Measurements from ENCODE around the gene PTPRO. TPM values are rescaled to one million over a fixed set of nuclear protein-coding genes. Genes with fewer than 3 reads are reported as not detected.

PTPRO gene
- total and polyA plus RNA-seq, 4 donors = 0.31 to 3.3 (median 1.1) TPM

DNA sequence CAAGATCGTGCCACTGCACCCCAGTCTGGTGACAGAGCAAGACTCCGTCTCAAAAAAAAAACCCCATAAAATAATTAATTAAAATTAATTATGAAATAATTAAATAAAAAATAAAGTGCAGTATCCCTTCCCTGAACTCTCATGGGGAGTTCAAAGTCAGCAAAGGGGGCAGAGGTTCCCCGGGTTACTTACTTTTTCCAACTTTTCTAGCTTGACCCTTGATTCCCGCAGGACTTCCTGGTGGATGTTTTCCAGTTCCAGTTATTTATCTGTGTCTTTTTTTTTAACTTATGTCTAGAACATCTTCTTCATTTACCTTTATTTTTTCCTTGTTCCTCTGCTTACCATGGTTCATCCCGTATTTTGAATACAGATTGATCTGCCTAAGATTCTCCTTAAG, 269.5 kb downstream of the PTPRO start:
- Histone ChIP-seq H3K9ac (ENCODE audit: low read depth in 1 of 2, low read length in 2 of 2) (no peak overlapping the region), H3K27ac (ENCODE audit: low read depth in 1 of 2, low read length in 2 of 2) (no peak overlapping the region), H3K27me3 (ENCODE audit: control insufficient read depth in 4 of 4, insufficient read depth in 4 of 4, low read length in 3 of 4) (no peaks in the 10 kb centered on the region), H3K36me3 (ENCODE audit: control insufficient read depth in 4 of 4, insufficient read depth in 3 of 4, low read depth in 1 of 4, low read length in 3 of 4) (no peaks in the 10 kb centered on the region), H3K4me1 (ENCODE audit: control insufficient read depth in 4 of 4, insufficient read depth in 4 of 4, low read length in 3 of 4) (peaks cover 0 to 7% (median 1%) of the 10 kb centered on the region in 4 donors), H3K4me3 (ENCODE audit: low read depth in 1 of 3, low read length in 3 of 3) (no peak overlapping the region), H3K9me3 (ENCODE audit: control insufficient read depth in 4 of 4, low read length in 3 of 4) (no peaks in the 10 kb centered on the region)
- no peak for DNase-seq (ENCODE audit: low spot score)
- TF ChIP-seq, protein P1, sequence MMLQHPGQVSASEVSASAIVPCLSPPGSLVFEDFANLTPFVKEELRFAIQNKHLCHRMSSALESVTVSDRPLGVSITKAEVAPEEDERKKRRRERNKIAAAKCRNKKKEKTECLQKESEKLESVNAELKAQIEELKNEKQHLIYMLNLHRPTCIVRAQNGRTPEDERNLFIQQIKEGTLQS (IDR thresholded peaks at IDR 0.05) = no peak
- no peak for TF ChIP-seq HNF4A (conservative IDR thresholded peaks at IDR 0.05)
- TF ChIP-seq NR2F2 (IDR thresholded peaks at IDR 0.05) = peak; percentile 61
- 84% methylated on average over 5 of the region's 5 CpGs for WGBS

DNA sequence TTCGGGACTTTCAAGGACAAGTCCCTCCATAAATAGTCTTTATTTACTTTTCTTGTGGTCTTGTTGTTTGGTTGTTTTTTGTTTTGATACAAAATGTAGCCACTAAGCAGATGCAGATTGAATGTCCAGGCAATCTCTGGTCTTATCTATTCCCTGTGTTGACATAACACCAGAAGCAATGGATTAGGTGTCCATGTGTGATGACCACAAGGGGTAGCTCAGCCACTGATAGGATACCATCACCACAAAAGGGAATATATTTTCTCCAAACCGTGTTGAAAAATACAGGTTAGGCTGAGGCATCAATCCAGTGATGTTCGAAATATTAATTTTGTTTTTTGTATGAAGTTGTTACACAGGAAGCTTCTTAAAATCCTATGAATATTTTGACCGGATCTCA, 270.6 kb downstream of the PTPRO start:
- no peak overlapping the region for H3K9ac ChIP-seq (ENCODE audit: low read depth in 1 of 2, low read length in 2 of 2)
- peaks cover 0 to 7% (median 1%) of the 10 kb centered on the region in 4 donors for H3K4me1 ChIP-seq (ENCODE audit: control insufficient read depth in 4 of 4, insufficient read depth in 4 of 4, low read length in 3 of 4)
- no peaks in the 10 kb centered on the region for H3K9me3 ChIP-seq (ENCODE audit: control insufficient read depth in 4 of 4, low read length in 3 of 4)
- H3K27me3 ChIP-seq (ENCODE audit: control insufficient read depth in 4 of 4, insufficient read depth in 4 of 4, low read length in 3 of 4) = no peaks in the 10 kb centered on the region
- 68% methylated on average over 4 of the region's 4 CpGs for WGBS
- TF ChIP-seq FOXA1 (IDR thresholded peaks at IDR 0.05) (no peak), RAD21 (IDR thresholded peaks at IDR 0.05) (peak in 1 of 2 donors; percentile 20)
- no peaks in the 10 kb centered on the region for H3K36me3 ChIP-seq (ENCODE audit: control insufficient read depth in 4 of 4, insufficient read depth in 3 of 4, low read depth in 1 of 4, low read length in 3 of 4)
- no peak overlapping the region for H3K27ac ChIP-seq (ENCODE audit: low read depth in 1 of 2, low read length in 2 of 2)
- DNase-seq (ENCODE audit: low spot score) = no peak
- H3K4me3 ChIP-seq (ENCODE audit: low read depth in 1 of 3, low read length in 3 of 3) = no peak overlapping the region

DNA sequence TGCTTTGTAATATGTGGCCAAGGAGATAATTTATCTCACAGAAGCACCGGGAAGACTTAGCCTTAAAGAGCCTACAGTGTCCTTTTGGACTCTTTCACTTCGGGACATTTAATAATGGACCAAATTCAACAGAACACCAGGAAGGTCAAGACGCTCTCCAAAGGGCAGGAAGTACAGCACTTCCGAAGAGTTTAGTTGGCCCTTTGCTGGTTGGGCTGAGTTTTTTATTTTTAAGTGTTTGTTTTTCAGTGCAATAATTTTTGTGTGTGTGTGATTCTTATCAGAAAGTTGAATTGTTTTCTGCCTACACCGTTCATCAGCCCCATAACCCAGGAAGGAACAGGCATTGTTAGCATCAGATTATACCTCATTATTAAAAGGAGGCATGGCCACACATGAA, 273.9 kb downstream of the PTPRO start:
- Histone ChIP-seq H3K4me3 (ENCODE audit: low read depth in 1 of 3, low read length in 3 of 3) (no peak overlapping the region), H3K36me3 (ENCODE audit: control insufficient read depth in 4 of 4, insufficient read depth in 3 of 4, low read depth in 1 of 4, low read length in 3 of 4) (no peaks in the 10 kb centered on the region), H3K27me3 (ENCODE audit: control insufficient read depth in 4 of 4, insufficient read depth in 4 of 4, low read length in 3 of 4) (no peaks in the 10 kb centered on the region), H3K9ac (ENCODE audit: low read depth in 1 of 2, low read length in 2 of 2) (no peak overlapping the region), H3K4me1 (ENCODE audit: control insufficient read depth in 4 of 4, insufficient read depth in 4 of 4, low read length in 3 of 4) (no peaks in the 10 kb centered on the region), H3K9me3 (ENCODE audit: control insufficient read depth in 4 of 4, low read length in 3 of 4) (no peaks in the 10 kb centered on the region), H3K27ac (ENCODE audit: low read depth in 1 of 2, low read length in 2 of 2) (no peak overlapping the region)
- peak; percentile 93 for TF ChIP-seq NR2F2 (IDR thresholded peaks at IDR 0.05)
- TF ChIP-seq, protein P2, sequence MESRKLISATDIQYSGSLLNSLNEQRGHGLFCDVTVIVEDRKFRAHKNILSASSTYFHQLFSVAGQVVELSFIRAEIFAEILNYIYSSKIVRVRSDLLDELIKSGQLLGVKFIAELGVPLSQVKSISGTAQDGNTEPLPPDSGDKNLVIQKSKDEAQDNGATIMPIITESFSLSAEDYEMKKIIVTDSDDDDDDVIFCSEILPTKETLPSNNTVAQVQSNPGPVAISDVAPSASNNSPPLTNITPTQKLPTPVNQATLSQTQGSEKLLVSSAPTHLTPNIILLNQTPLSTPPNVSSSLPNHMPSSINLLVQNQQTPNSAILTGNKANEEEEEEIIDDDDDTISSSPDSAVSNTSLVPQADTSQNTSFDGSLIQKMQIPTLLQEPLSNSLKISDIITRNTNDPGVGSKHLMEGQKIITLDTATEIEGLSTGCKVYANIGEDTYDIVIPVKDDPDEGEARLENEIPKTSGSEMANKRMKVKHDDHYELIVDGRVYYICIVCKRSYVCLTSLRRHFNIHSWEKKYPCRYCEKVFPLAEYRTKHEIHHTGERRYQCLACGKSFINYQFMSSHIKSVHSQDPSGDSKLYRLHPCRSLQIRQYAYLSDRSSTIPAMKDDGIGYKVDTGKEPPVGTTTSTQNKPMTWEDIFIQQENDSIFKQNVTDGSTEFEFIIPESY (IDR thresholded peaks at IDR 0.05) = no peak
- 69% methylated on average over 5 of the region's 5 CpGs for WGBS
- no peak for DNase-seq (ENCODE audit: low spot score)

DNA sequence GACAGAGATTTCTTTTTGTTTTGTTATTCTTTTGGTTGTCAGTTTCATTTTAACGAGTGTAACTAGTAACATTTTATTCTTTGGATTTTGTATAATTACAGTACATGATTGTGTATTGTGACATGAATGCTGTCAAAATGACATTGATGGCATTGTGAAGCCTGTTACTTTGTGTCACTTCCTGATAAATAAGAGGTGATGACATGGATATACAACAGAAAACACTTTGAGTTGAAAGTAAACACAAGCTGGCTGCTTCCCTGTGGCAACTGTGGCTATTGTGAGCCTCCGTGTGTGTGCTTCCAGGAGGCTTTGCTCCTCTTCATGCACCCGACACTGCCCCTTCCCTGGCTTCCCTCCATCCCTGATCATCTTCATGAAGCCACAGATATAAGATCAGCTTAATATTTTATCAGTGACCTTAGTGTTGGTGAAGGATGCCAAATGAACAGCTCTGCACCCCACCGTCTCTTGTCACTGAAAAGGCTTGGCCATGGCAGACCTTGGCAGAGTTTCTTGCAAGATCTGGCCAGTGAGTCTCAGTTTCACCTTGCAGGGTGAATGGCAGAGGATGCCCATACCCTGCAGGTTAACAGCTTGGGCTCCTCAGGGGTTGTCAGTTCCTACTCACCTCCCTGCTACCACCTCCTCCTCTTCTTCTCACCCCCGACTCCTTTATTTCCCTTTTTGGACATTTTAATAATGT, 275.0 kb downstream of the PTPRO start:
- Histone ChIP-seq H3K4me3 (ENCODE audit: low read depth in 1 of 3, low read length in 3 of 3) (no peak overlapping the region), H3K9ac (ENCODE audit: low read depth in 1 of 2, low read length in 2 of 2) (no peak overlapping the region), H3K9me3 (ENCODE audit: control insufficient read depth in 4 of 4, low read length in 3 of 4) (no peaks in the 10 kb centered on the region), H3K27ac (ENCODE audit: low read depth in 1 of 2, low read length in 2 of 2) (no peak overlapping the region), H3K27me3 (ENCODE audit: control insufficient read depth in 4 of 4, insufficient read depth in 4 of 4, low read length in 3 of 4) (no peaks in the 10 kb centered on the region), H3K36me3 (ENCODE audit: control insufficient read depth in 4 of 4, insufficient read depth in 3 of 4, low read depth in 1 of 4, low read length in 3 of 4) (no peaks in the 10 kb centered on the region), H3K4me1 (ENCODE audit: control insufficient read depth in 4 of 4, insufficient read depth in 4 of 4, low read length in 3 of 4) (no peaks in the 10 kb centered on the region)
- 64% methylated on average over 5 of the region's 5 CpGs for WGBS
- DNase-seq (ENCODE audit: low spot score) = no peak
- TF ChIP-seq, protein P2 (IDR thresholded peaks at IDR 0.05) = no peak
- TF ChIP-seq SP1 (IDR thresholded peaks at IDR 0.05) (no peak), JUND (IDR thresholded peaks at IDR 0.05) (no peak), YY1 (IDR thresholded peaks at IDR 0.05) (no peak), RAD21 (IDR thresholded peaks at IDR 0.05) (no peak), HNF4A (conservative IDR thresholded peaks at IDR 0.05) (no peak), TAF1 (conservative IDR thresholded peaks at IDR 0.05) (no peak), GABPA (IDR thresholded peaks at IDR 0.05 in 1 of 2, conservative IDR thresholded peaks at IDR 0.05 in 1 of 2) (no peak), FOXA1 (IDR thresholded peaks at IDR 0.05) (no peak), HNF4G (IDR thresholded peaks at IDR 0.05) (no peak), NR2F2 (IDR thresholded peaks at IDR 0.05) (no peak), RXRA (IDR thresholded peaks at IDR 0.05) (no peak)
- TF ChIP-seq, protein P3, sequence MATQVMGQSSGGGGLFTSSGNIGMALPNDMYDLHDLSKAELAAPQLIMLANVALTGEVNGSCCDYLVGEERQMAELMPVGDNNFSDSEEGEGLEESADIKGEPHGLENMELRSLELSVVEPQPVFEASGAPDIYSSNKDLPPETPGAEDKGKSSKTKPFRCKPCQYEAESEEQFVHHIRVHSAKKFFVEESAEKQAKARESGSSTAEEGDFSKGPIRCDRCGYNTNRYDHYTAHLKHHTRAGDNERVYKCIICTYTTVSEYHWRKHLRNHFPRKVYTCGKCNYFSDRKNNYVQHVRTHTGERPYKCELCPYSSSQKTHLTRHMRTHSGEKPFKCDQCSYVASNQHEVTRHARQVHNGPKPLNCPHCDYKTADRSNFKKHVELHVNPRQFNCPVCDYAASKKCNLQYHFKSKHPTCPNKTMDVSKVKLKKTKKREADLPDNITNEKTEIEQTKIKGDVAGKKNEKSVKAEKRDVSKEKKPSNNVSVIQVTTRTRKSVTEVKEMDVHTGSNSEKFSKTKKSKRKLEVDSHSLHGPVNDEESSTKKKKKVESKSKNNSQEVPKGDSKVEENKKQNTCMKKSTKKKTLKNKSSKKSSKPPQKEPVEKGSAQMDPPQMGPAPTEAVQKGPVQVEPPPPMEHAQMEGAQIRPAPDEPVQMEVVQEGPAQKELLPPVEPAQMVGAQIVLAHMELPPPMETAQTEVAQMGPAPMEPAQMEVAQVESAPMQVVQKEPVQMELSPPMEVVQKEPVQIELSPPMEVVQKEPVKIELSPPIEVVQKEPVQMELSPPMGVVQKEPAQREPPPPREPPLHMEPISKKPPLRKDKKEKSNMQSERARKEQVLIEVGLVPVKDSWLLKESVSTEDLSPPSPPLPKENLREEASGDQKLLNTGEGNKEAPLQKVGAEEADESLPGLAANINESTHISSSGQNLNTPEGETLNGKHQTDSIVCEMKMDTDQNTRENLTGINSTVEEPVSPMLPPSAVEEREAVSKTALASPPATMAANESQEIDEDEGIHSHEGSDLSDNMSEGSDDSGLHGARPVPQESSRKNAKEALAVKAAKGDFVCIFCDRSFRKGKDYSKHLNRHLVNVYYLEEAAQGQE (IDR thresholded peaks at IDR 0.05) = no peak
- TF ChIP-seq, protein P4, sequence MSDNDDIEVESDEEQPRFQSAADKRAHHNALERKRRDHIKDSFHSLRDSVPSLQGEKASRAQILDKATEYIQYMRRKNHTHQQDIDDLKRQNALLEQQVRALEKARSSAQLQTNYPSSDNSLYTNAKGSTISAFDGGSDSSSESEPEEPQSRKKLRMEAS (IDR thresholded peaks at IDR 0.05) = no peak

Measured in liver (tissue), 9 donors.